HG02798 (cell line): Measurements from ENCODE around the gene ACSM5.
"Not testable (repeated sequence)": the region's sequence is repeated elsewhere in the genome, so short reads cannot be mapped to it uniquely, and the experiment has no call there.

ENCODE experiments used
- ATAC-seq: cut with Tn5 transposase; IDR thresholded peaks from one replicate; pipeline ENCODE4 v1.9.1; 2021; ENCODE audit warnings: mild to moderate bottlenecking; ENCODE audit not compliant: unreplicated experiment, poor library complexity

ACSM5 gene

DNA sequence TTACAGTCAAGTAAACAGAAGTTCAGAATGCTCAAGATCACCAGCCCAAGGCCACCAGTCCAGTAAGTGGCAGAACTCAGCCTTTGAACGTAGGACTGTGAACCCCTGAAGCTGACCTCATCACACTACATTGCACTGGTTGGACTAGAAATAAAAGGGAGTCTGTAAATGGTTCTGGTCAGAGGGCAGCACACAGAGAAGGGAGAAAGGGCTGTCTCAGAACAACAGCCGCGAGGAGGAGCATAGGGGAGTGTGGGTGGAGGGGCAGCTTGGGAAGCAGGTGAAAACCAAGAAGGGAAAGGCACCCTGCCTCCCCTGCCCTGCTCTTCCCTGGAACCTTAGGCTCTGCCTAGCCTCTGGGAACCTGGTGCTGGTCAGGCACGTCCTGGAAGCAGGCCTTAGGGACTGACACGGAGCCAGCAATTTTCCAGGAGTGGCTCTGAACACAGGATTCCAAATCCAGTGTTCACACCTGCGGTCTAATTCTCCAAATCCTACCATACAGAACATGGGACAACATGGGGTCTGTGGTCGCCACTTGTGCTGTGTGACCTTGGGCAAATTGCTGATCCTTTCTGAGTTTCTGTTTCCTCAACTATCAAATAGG is 11.8 kb upstream of the ACSM5 start:
- no peak for ATAC-seq

- ATAC-seq: no peak
Measured at GRCh38 chr16:20398603-20399002, 10.7 kb upstream of the ACSM5 start.

GRCh38 chr16:20399185-20399584 is 10.1 kb upstream of the ACSM5 start:
- no peak for ATAC-seq

GRCh38 chr16:20401066-20401465 is 8.3 kb upstream of the ACSM5 start:
- no peak for ATAC-seq

DNA sequence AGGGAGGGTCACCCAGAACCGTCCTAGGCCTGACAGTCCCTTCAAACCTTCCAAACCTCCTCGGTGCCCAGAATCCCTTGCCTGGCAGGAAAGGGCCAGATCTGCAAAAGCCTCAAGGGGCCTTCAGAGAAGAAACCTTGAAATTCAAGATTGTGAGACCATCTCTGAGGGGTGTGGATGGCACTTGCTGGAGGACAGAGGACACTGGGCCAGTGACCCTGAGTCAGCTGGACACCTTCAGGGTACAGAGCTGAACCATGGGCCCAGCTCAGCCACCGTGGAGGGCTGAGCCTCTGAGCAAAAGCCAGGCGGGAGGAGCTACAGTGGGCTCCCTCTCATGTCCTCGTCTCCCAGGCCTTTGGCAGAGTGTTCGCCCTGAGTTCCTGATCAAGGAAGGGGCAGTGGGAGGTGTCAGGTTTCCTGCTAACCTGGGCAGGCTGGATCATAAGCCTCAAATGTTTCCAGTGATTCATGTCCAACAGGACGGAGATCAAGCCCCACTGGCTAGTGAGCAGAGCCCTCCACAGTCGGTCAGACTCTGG is 7.8 kb upstream of the ACSM5 start:
- ATAC-seq: no peak

- ATAC-seq: no peak
Measured at GRCh38 chr16:20402651-20403050, 6.7 kb upstream of the ACSM5 start.

DNA sequence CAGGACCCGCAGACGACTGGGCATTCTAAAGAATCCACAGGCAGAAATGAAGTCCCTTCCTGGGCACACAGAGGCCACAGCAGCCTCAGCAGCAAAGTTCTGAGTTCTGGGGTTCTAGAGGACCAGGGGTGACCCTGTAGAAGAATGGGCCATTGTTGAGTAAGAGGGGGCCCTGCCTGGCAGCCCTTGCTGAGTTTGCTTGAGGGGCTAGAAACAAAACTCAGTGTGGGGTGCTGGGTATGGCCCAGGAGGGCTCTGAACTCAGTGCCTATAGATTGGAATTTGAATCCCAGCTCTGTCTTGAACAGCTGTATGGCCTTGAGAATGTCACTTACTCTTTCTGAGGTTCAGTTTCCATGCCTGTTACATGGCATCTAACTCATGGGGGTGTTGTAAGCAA is 4.7 kb upstream of the ACSM5 start, which contains the start of gene PDILT:
Gene PDILT (minus strand): TSS at position 101 of the 400 bp plus-strand sequence. CDS start 5,437 bp downstream, outside the sequence.
- no peak for ATAC-seq

DNA sequence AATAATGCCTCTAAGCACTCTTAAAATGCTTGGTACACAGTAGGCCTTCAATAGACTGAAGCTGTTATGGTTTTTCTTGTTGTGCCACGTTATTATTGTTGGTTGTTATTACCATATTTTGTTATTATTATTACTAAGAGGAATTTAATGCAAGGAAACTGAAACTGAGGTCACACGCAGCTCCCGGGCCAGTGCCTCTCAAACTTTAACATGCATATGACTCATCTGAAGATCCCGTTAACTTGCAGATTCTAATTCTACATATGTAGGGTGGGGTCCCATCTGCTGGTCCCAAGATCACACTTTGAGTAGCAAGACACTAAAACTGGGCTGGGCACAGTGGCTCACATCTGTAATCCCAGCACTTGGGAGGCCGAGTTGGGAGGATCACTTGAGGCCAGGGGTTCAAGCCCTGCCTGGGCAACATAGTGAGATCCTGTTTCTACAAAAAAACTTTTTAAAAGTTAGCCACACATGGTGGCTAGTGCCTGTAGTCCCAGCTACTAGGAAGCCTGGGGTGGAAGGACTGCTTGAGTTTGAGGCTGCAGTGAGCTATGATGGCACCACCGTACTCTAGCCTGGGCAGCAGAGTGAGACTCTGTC is 888 bp downstream of the ACSM5 start:
- no peak for ATAC-seq

DNA sequence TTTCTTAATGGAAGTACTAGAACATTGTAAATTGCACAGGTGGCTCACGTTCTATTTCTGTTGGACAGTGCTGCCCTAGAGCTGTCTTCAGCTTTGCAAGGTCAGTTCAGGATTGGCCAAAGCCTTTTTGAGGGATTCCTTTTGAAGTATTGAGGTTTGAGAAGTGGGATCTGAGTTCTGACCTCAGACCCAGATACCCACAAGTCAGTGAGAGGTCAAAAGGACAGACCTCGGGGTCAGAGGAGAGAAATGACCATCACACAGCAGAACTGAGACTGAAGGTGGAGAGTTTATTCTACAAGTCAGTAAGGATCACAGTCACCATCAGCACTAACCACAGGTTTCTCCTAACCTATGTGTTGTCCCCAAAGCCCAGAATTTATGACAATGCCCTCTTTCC is 1.7 kb downstream of the ACSM5 start:
- ATAC-seq: no peak

DNA sequence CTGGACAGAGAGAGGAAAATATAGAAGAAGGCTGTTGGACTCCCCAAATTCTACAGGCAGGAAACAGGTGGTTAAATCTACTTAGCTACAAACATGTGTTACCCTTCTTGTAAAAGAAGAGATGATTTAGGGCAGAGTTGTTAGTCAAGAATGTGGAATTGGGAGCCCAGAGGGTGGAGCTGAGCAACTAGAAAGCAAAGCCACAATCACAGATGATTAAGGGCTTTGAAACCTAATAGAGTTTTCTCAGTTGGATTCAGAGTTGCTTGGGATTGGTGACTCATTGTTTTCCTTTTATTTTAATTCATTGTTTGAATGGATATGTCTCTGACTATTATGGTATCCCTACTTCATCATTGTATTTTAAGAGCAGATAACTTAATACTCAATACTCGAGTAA is 6.2 kb downstream of the ACSM5 start:
- ATAC-seq: no peak

- not testable (repeated sequence) for ATAC-seq
Measured at GRCh38 chr16:20419093-20419492, 9.8 kb downstream of the ACSM5 start.

GRCh38 chr16:20421748-20422147 is 12.4 kb downstream of the ACSM5 start:
- not testable (repeated sequence) for ATAC-seq

GRCh38 chr16:20423772-20424128 is 14.4 kb downstream of the ACSM5 start:
- not testable (repeated sequence) for ATAC-seq

DNA sequence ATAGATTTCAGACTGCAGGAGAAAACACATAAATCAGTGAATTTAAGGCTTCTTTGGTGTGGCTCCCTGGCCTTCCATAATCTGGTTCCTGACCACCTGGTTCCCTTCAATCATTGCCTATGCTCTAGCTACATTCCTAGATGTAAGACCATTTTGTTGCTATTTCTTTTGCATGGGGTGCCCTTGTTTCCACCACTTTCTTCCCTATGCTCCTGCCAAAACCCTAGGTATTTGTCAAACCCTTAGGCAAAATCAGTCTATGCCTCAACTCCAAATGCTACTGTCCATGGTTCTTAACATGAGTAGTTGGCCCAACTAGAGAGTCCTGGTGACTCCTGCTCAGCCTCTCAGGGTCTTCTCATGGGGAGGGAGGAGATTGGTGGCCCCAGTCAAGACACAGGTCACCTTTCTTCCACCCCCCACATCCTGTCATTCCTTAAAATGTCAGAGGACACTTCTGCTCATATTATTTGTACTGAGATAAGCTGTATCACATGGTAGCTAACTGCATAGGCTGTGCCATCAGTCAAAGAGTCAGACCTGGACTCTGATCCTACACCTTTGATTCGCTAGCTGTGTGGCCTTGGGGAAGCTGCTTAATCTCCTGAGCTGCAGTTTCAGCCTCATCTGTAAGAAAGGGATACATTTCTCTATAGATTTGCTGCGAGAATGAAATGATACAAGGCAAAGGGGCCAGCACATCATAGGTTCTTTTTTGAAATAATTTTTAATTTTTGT is 15.0 kb downstream of the ACSM5 start:
- ATAC-seq: no peak

DNA sequence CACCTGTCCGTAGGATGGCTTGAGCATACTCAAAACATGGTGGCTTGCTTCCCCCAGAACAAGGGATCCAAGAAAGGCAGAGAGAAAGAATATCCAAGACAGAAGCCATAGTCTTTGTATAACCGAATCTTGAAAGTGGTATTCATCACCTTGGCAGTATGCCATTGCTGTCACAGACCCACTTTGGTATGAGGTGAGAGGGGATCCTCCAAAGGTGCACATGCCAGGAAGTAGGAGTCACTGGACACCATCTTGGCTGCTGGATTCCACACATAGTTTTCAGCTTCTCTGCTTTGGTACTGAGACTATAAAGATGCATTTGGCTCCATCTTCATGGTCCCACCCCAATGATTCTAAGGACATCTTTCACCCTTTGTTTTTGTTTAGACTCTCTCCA is 18.1 kb downstream of the ACSM5 start:
- ATAC-seq: not testable (repeated sequence)

- not testable (repeated sequence) for ATAC-seq
Measured at GRCh38 chr16:20429499-20429898, 20.2 kb downstream of the ACSM5 start.

DNA sequence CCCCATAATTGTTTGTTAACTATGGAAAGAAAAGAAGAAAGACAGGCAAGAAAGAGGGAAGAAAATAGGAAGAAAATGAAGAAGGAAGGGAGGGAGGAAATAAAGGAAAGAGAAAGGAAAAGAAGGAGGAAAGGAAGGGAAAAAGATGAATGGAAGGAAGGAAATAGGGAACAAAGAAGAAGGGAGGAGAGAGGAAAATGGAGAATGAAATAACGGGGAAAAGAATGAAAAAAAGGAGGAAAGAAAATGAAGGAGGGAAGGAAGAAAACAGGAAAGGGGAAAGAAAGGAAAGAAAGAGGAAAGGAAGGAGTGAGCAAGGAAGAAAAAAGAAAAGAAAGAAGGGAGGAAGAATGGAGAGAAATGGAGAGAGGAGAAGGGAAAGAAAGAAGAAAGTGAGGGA is 21.1 kb downstream of the ACSM5 start:
- ATAC-seq: not testable (repeated sequence)

GRCh38 chr16:20430948-20431347 is 21.6 kb downstream of the ACSM5 start:
- no peak for ATAC-seq

DNA sequence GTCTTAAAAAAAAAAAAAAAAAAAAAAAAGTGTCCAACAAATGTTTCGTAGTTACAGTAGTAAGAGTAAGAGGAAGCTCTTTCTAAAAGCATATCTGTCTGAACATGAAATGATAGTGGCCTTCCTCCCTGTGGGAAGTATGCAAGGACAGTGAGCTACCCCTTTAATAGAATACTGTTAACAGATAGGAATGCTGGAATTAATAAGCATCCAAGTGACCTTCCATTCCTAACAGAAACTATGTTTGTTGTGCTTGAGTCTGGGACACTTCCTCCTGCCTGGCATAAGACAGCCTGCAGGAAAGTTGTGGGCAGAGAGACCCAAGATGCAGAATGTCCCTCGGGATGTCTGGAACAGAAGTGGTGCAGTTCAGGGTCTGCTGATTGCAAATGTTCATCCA is 29.6 kb downstream of the ACSM5 start:
- not testable (repeated sequence) for ATAC-seq

DNA sequence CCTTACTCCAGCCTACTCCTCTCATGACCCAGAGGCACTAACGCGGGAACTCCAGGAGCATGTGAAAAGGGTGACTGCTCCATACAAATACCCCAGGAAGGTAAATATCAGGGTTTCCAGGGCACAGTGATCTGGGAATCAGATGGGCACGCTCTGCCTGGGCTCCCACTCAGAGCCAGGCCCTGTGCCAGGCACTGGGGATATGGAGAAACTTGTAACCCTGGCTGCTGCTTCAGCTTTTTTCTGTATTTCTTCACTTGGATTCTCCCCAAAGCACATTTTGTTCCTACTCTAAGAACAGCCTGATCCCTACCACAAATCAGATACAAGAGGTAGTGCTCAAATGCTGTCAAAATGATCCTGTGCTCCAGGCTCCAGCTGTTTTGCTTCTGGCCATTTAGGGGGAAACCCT is 30.5 kb downstream of the ACSM5 start:
- not testable (repeated sequence) for ATAC-seq

DNA sequence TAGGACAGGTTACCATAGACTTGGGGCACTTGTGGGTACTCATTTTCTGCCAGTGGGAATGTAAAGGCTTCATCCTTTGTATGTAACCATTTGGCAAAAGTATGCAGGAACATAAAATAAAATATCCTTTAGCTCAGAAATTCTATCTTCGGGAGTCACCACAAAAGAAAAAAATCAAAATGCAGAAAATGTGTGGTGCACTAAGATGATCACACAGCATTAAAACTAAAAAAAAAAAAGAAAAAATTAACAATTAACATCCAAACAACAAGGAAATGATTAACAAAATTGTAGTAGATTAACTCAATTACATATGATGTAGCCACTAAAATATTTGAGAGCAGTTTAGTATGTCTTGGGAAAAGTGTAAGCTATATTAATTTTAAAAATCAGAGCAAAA is 31.4 kb downstream of the ACSM5 start:
- not testable (repeated sequence) for ATAC-seq
